ENCODE results near the gene C16orf92.

DNA sequence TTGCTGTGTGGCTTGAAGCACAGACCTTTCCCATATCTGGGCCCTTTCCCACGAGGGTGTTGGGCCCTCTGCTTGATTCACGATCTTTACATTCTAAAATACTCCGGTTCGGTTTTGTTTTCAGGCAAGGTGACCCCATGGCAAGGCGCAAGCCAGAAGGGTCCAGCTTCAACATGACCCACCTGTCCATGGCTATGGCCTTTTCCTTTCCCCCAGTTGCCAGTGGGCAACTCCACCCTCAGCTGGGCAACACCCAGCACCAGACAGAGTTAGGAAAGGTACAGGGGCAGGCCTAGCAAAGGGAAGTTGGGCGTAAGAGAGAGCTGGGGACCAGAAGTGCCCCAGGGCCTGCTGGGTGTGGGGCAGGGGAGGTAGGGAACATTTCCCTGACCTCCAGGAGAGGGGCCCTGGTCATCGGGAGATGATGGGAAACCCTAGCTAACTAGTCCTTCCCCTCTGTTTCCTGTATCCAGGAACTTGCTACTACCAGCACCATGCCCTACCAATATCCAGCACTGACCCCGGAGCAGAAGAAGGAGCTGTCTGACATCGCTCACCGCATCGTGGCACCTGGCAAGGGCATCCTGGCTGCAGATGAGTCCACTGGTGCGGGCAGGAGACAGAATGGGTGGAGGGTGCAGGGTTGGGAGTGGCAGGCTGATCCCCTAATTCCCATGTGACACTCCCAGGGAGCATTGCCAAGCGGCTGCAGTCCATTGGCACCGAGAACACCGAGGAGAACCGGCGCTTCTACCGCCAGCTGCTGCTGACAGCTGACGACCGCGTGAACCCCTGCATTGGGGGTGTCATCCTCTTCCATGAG lies 44.0 kb downstream of the C16orf92 start:
- TF ChIP-seq, protein P1, sequence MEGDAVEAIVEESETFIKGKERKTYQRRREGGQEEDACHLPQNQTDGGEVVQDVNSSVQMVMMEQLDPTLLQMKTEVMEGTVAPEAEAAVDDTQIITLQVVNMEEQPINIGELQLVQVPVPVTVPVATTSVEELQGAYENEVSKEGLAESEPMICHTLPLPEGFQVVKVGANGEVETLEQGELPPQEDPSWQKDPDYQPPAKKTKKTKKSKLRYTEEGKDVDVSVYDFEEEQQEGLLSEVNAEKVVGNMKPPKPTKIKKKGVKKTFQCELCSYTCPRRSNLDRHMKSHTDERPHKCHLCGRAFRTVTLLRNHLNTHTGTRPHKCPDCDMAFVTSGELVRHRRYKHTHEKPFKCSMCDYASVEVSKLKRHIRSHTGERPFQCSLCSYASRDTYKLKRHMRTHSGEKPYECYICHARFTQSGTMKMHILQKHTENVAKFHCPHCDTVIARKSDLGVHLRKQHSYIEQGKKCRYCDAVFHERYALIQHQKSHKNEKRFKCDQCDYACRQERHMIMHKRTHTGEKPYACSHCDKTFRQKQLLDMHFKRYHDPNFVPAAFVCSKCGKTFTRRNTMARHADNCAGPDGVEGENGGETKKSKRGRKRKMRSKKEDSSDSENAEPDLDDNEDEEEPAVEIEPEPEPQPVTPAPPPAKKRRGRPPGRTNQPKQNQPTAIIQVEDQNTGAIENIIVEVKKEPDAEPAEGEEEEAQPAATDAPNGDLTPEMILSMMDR (conservative IDR thresholded peaks at IDR 0.05; ENCODE audit: low read depth in 2 of 2): no peak
- TF ChIP-seq EZH2 (IDR thresholded peaks at IDR 0.05; ENCODE audit: low read depth, unreplicated experiment) (no peak), POLR2AphosphoS5 (IDR thresholded peaks at IDR 0.05; ENCODE audit: low read depth) (no peak), STAT1 (IDR thresholded peaks at IDR 0.05; ENCODE audit: unreplicated experiment) (no peak), ZNF331 (CRISPR knock-in tag; IDR thresholded peaks at IDR 0.05; ENCODE audit: low read depth) (no peak), CREB1 (CRISPR knock-in tag; IDR thresholded peaks at IDR 0.05; ENCODE audit: low read depth) (no peak), NANOG (IDR thresholded peaks at IDR 0.05; ENCODE audit: borderline replicate concordance) (no peak), EZH2phosphoT487 (IDR thresholded peaks at IDR 0.05; ENCODE audit: unreplicated experiment) (no peak), ZNF114 (CRISPR knock-in tag; IDR thresholded peaks at IDR 0.05) (no peak), JUNB (IDR thresholded peaks at IDR 0.05; ENCODE audit: unreplicated experiment) (no peak)
- TF ChIP-seq, protein P2, sequence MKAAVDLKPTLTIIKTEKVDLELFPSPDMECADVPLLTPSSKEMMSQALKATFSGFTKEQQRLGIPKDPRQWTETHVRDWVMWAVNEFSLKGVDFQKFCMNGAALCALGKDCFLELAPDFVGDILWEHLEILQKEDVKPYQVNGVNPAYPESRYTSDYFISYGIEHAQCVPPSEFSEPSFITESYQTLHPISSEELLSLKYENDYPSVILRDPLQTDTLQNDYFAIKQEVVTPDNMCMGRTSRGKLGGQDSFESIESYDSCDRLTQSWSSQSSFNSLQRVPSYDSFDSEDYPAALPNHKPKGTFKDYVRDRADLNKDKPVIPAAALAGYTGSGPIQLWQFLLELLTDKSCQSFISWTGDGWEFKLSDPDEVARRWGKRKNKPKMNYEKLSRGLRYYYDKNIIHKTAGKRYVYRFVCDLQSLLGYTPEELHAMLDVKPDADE (IDR thresholded peaks at IDR 0.05): no peak
- TF ChIP-seq, protein P3, sequence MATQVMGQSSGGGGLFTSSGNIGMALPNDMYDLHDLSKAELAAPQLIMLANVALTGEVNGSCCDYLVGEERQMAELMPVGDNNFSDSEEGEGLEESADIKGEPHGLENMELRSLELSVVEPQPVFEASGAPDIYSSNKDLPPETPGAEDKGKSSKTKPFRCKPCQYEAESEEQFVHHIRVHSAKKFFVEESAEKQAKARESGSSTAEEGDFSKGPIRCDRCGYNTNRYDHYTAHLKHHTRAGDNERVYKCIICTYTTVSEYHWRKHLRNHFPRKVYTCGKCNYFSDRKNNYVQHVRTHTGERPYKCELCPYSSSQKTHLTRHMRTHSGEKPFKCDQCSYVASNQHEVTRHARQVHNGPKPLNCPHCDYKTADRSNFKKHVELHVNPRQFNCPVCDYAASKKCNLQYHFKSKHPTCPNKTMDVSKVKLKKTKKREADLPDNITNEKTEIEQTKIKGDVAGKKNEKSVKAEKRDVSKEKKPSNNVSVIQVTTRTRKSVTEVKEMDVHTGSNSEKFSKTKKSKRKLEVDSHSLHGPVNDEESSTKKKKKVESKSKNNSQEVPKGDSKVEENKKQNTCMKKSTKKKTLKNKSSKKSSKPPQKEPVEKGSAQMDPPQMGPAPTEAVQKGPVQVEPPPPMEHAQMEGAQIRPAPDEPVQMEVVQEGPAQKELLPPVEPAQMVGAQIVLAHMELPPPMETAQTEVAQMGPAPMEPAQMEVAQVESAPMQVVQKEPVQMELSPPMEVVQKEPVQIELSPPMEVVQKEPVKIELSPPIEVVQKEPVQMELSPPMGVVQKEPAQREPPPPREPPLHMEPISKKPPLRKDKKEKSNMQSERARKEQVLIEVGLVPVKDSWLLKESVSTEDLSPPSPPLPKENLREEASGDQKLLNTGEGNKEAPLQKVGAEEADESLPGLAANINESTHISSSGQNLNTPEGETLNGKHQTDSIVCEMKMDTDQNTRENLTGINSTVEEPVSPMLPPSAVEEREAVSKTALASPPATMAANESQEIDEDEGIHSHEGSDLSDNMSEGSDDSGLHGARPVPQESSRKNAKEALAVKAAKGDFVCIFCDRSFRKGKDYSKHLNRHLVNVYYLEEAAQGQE (IDR thresholded peaks at IDR 0.05; ENCODE audit: unreplicated experiment): no peak
